ENCODE data around the gene METTL5. TPM values are rescaled to one million over a fixed set of nuclear protein-coding genes. Genes with fewer than 3 reads are reported as not detected.

Gene METTL5
- total RNA-seq, 1 donor from 2014 or later = 52.3 TPM

DNA sequence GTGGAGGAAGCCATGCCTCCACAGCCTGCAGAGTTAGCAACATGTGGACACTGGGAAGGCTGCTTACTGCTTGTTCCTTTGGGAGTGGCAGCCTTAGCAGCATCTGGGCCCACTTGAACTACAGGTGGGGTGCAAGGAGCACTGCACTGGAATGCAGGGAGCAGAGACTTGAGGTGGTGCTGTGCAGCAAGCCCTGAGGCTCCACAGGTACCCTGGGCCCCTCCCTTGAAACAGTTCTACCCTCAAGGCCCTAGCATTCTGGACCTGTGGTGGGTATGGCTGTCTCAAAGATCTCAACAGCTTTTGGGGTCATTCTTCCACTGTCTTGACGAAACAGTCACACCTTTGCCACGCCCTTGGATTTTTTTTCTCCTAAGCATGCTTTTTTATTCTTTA, 16.0 kb upstream of the METTL5 start:
- H3K4me2 ChIP-seq (ENCODE audit: low read length) = no peak overlapping the region
- H3K27me3 ChIP-seq (ENCODE audit: insufficient read depth, low read length) = no peaks in the 10 kb centered on the region
- H3K27ac ChIP-seq (ENCODE audit: low read depth, low read length) = no peak overlapping the region
- H3K4me1 Mint-ChIP-seq (ENCODE audit: low read depth, unreplicated experiment) = peaks cover 19% of the 10 kb centered on the region
- H3K27ac Mint-ChIP-seq (ENCODE audit: unreplicated experiment) = no peak overlapping the region
- no peak overlapping the region for H3K4me3 Mint-ChIP-seq (ENCODE audit: unreplicated experiment)
- peaks cover 3% of the 10 kb centered on the region for H3K36me3 ChIP-seq (ENCODE audit: insufficient read depth, low read length)
- H4K20me1 ChIP-seq (ENCODE audit: insufficient read depth, low read length) = peaks cover 57% of the 10 kb centered on the region
- H3K27me3 Mint-ChIP-seq (ENCODE audit: low read depth, unreplicated experiment) = no peaks in the 10 kb centered on the region
- peaks cover 2% of the 10 kb centered on the region for H3K36me3 Mint-ChIP-seq (ENCODE audit: low read depth, unreplicated experiment)
- H3K4me1 ChIP-seq (ENCODE audit: insufficient read depth, low read length) = no peaks in the 10 kb centered on the region
- H3K9me3 Mint-ChIP-seq (ENCODE audit: unreplicated experiment) = no peaks in the 10 kb centered on the region
- H3K9ac ChIP-seq (ENCODE audit: low read length) = no peak overlapping the region
- no peaks in the 10 kb centered on the region for H3K9me3 ChIP-seq (ENCODE audit: insufficient read depth, low read depth, low read length)
- FAIRE-seq (no peak), DNase-seq (ENCODE audit: low read depth) (no peak)
- no peak overlapping the region for H2AFZ ChIP-seq (ENCODE audit: low read depth, low read length)
- no peak overlapping the region for H3K4me3 ChIP-seq (ENCODE audit: insufficient read depth, low read depth, low read length)
- H3K79me2 ChIP-seq (ENCODE audit: insufficient read depth, low read length) = peaks cover 81% of the 10 kb centered on the region
- TF ChIP-seq, protein P1, sequence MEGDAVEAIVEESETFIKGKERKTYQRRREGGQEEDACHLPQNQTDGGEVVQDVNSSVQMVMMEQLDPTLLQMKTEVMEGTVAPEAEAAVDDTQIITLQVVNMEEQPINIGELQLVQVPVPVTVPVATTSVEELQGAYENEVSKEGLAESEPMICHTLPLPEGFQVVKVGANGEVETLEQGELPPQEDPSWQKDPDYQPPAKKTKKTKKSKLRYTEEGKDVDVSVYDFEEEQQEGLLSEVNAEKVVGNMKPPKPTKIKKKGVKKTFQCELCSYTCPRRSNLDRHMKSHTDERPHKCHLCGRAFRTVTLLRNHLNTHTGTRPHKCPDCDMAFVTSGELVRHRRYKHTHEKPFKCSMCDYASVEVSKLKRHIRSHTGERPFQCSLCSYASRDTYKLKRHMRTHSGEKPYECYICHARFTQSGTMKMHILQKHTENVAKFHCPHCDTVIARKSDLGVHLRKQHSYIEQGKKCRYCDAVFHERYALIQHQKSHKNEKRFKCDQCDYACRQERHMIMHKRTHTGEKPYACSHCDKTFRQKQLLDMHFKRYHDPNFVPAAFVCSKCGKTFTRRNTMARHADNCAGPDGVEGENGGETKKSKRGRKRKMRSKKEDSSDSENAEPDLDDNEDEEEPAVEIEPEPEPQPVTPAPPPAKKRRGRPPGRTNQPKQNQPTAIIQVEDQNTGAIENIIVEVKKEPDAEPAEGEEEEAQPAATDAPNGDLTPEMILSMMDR (IDR thresholded peaks at IDR 0.05; ENCODE audit: insufficient read depth, low read depth, low read length) = no peak
- no peak for TF ChIP-seq EZH2 (IDR thresholded peaks at IDR 0.05; ENCODE audit: insufficient read depth, low read length)

DNA sequence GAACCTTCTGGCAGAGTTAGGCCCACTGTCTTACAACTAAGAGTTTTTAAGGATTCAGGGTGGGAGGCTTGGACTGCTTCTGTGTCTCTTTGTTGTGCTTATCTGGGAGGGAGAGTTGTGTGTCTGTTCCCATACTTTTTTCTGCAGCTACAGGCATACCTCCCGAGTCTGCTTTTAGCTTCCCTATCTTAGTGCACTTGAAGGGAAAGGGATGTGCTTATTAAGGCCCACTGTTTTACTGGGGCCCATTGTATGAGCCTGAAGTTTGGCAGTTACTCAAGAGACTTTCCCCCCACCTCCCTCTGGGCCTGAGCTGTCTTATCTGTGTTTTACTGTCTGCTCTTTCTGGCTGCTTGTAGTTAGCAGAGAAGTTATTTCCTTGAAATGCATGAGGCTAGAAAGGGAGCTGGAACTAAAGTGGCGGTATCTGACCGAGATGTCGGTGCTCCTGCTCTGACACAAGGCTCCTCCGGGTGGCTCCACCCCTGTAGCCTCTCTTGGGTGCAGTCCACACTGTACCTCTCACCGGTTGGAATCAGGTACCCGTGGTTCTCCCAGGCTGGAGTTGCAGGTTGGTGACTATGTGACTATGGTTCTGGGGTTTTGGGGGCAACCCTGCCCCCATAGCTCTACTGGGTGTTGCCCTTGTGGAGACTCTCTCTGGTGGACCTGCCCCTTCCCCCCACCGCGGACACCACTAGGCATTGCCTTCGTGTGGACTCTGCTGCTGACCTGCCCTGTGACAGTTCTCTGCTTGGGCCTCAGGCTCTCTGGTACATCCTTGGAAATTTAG, 15.4 kb upstream of the METTL5 start:
- Mint-ChIP-seq H3K4me1 (ENCODE audit: low read depth, unreplicated experiment) (peaks cover 19% of the 10 kb centered on the region), H3K4me3 (ENCODE audit: unreplicated experiment) (no peak overlapping the region), H3K27ac (ENCODE audit: unreplicated experiment) (no peak overlapping the region), H3K36me3 (ENCODE audit: low read depth, unreplicated experiment) (peaks cover 2% of the 10 kb centered on the region), H3K9me3 (ENCODE audit: unreplicated experiment) (no peaks in the 10 kb centered on the region), H3K27me3 (ENCODE audit: low read depth, unreplicated experiment) (no peaks in the 10 kb centered on the region)
- TF ChIP-seq, protein P1 (IDR thresholded peaks at IDR 0.05; ENCODE audit: insufficient read depth, low read depth, low read length) = no peak
- no peak for TF ChIP-seq EZH2 (IDR thresholded peaks at IDR 0.05; ENCODE audit: insufficient read depth, low read length)
- DNase-seq (ENCODE audit: low read depth) = no peak
- H3K9me3 ChIP-seq (ENCODE audit: insufficient read depth, low read depth, low read length) = no peaks in the 10 kb centered on the region
- H3K36me3 ChIP-seq (ENCODE audit: insufficient read depth, low read length) = peaks cover 3% of the 10 kb centered on the region
- no peaks in the 10 kb centered on the region for H3K4me1 ChIP-seq (ENCODE audit: insufficient read depth, low read length)
- peaks cover 60% of the 10 kb centered on the region for H4K20me1 ChIP-seq (ENCODE audit: insufficient read depth, low read length)
- no peak overlapping the region for H3K27ac ChIP-seq (ENCODE audit: low read depth, low read length)
- peaks cover 81% of the 10 kb centered on the region for H3K79me2 ChIP-seq (ENCODE audit: insufficient read depth, low read length)
- no peak overlapping the region for H2AFZ ChIP-seq (ENCODE audit: low read depth, low read length)
- no peak overlapping the region for H3K4me2 ChIP-seq (ENCODE audit: low read length)
- no peak for FAIRE-seq
- H3K27me3 ChIP-seq (ENCODE audit: insufficient read depth, low read length) = no peaks in the 10 kb centered on the region
- no peak overlapping the region for H3K4me3 ChIP-seq (ENCODE audit: insufficient read depth, low read depth, low read length)
- H3K9ac ChIP-seq (ENCODE audit: low read length) = no peak overlapping the region

Data from astrocyte (in vitro differentiated cells and primary cell).